Kidney (tissue), 14 donors: Measurements from ENCODE around the gene LIN37. TPM values are rescaled to one million over a fixed set of nuclear protein-coding genes. Genes with fewer than 3 reads are reported as not detected.

Source experiments
- DNase-seq, 5 donors: peaks; one replicate each; pipeline ENCODE4 v3.0.0-alpha.2; 2013 to 2020
- FAIRE-seq: peaks from 2 replicates; lab custom pipeline; 2012; peaks lifted over from hg19 to GRCh38; lab: Jason Lieb, UNC
- H3K27ac ChIP-seq, 2 donors: one replicate each; pipeline ENCODE4 v1.7.0; 2013; ENCODE audit warnings: low read depth in 2 of 2, low read length in 2 of 2, inconsistent platforms in 1 of 2
- H3K27me3 ChIP-seq: one replicate; pipeline ENCODE4 v1.7.1; 2013; ENCODE audit warnings: low read length, inconsistent platforms; ENCODE audit not compliant: control insufficient read depth, insufficient read depth
- H3K36me3 ChIP-seq, 3 donors: one replicate each; pipeline versions ENCODE4 v1.7.0 to v1.7.1; 2013; ENCODE audit warnings: low read length in 3 of 3, control low read depth in 1 of 3, inconsistent platforms in 1 of 3; ENCODE audit not compliant: insufficient read depth in 3 of 3, control insufficient read depth in 2 of 3
- H3K4me1 ChIP-seq, 3 donors: one replicate each; pipeline versions ENCODE4 v1.7.0 to v1.7.1; 2013; ENCODE audit warnings: low read length in 3 of 3, inconsistent platforms in 1 of 3, low read depth in 1 of 3; ENCODE audit not compliant: control insufficient read depth in 2 of 3, insufficient read depth in 2 of 3
- H3K4me3 ChIP-seq, 3 donors: one replicate each; pipeline versions ENCODE4 v1.7.0 to v1.8.1; 2013; ENCODE audit warnings: low read length in 3 of 3, control low read depth in 1 of 3, inconsistent platforms in 1 of 3
- H3K9ac ChIP-seq, 3 donors: one replicate each; pipeline versions ENCODE4 v1.7.0 to v1.7.1; 2013; ENCODE audit warnings: low read length in 3 of 3, control low read depth in 1 of 3, inconsistent platforms in 1 of 3
- H3K9me3 ChIP-seq, 3 donors: one replicate each; pipeline versions ENCODE4 v1.7.0 to v1.7.1; 2013; ENCODE audit warnings: low read length in 3 of 3, control low read depth in 1 of 3, inconsistent platforms in 1 of 3; ENCODE audit not compliant: control insufficient read depth in 2 of 3, insufficient read depth in 1 of 3
- CTCF ChIP-seq: IDR thresholded peaks from 3 replicates; pipeline ENCODE4 v1.5.1; 2012; ENCODE audit warnings: mild to moderate bottlenecking, moderate library complexity, borderline replicate concordance; ENCODE audit not compliant: insufficient read depth; ENCODE audit errors: extremely low read depth
- intact Hi-C: fragments of 100-400 bp; cut with DNase I; formaldehyde crosslinking; loops from one replicate; pipeline ENCODE4 v1.11.1; 2022
- polyA plus RNA-seq: library from polyadenylated mRNA; stranded (reverse); fragments of 350-450 nt; fragmentation: Illumina TruSeq; extraction: RNeasy Lipid Tissue Mini Kit (QIAGEN cat#74804); gene quantifications from one replicate; pipeline ENCODE4 v1.2.3, GENCODE V29; 2014; ENCODE audit warnings: low read depth, low replicate concordance; ENCODE audit not compliant: insufficient read depth
- total RNA-seq: library from RNA; stranded (reverse); fragmentation: NEBNext Ultra II Directional; extraction: Animal tissue kit (Norgen Biotek cat#: 25700); gene quantifications from one replicate; pipeline ENCODE4 v1.2.1, GENCODE V29; 2021
- donor health status: control.
- donor health status: control.
- donor health status: control.
- donor health status: control.
- donor health status: control.
- donor health status: DM: yes; HTN: yes; CAD: no.
- donor health status: Normal renal cell carcinoma (clear cell type).

The LIN37 gene
- total and polyA plus RNA-seq, 2 donors from 2014 or later, result 11.2 to 11.4 TPM

- no peak overlapping the region for H3K27ac ChIP-seq
- DNase-seq (no peak), FAIRE-seq (no peak)
- H3K9ac ChIP-seq, result no peak overlapping the region
- H3K27me3 ChIP-seq, result no peaks in the 10 kb centered on the region
- no peak overlapping the region for H3K4me3 ChIP-seq
- TF ChIP-seq CTCF, result no peak
- H3K4me1 ChIP-seq, result no peaks in the 10 kb centered on the region
- intact Hi-C loops, result no loop called here
- H3K9me3 ChIP-seq, result no peaks in the 10 kb centered on the region
- no peaks in the 10 kb centered on the region for H3K36me3 ChIP-seq
Measured at GRCh38 chr19:35781650-35782049, 33.3 kb downstream of the LIN37 start.

- Histone ChIP-seq H3K4me1 (no peaks in the 10 kb centered on the region), H3K27ac (no peak overlapping the region), H3K27me3 (no peaks in the 10 kb centered on the region), H3K4me3 (no peak overlapping the region), H3K9ac (no peak overlapping the region), H3K36me3 (no peaks in the 10 kb centered on the region), H3K9me3 (no peaks in the 10 kb centered on the region)
- FAIRE-seq (no peak), DNase-seq (no peak)
- intact Hi-C loops, result no loop called here
- TF ChIP-seq CTCF, result no peak
Measured at GRCh38 chr19:35782589-35782988, 34.2 kb downstream of the LIN37 start.

- no peak for FAIRE-seq
- intact Hi-C loops, result no loop called here
Measured at GRCh38 chr19:35783469-35784434, 35.4 kb downstream of the LIN37 start.

More at GRCh38 chr19:35783469-35784434, 35.4 kb downstream of the LIN37 start:
- peak in 1 of 5 donors; percentile 52 for DNase-seq
- Histone ChIP-seq H3K27ac (no peak overlapping the region), H3K9me3 (no peaks in the 10 kb centered on the region), H3K9ac (no peak overlapping the region), H3K27me3 (no peaks in the 10 kb centered on the region), H3K4me3 (no peak overlapping the region), H3K36me3 (no peaks in the 10 kb centered on the region), H3K4me1 (no peaks in the 10 kb centered on the region)
- TF ChIP-seq CTCF, result no peak
